Lower lobe of right lung (tissue), 2 donors: ENCODE measurements around the gene RYR1. TPM values are rescaled to one million over a fixed set of nuclear protein-coding genes. Genes with fewer than 3 reads are reported as not detected.

Source experiments
- ATAC-seq, 2 donors: fragments of 200-7000 bp; cut with Tn5 transposase; one replicate each; pipeline ENCODE4 v1.9.1; 2020 to 2022; ENCODE audit warnings: mild to moderate bottlenecking in 2 of 2, moderate library complexity in 2 of 2
- DNase-seq: peaks from one replicate; pipeline ENCODE4 v3.0.0-alpha.2; 2020
- H3K27ac ChIP-seq: fragments of 200-600 bp; one replicate; pipeline ENCODE4 v1.8.0; 2022
- H3K27me3 ChIP-seq: fragments of 200-600 bp; one replicate; pipeline ENCODE4 v1.8.0; 2022; ENCODE audit warnings: low read depth
- H3K36me3 ChIP-seq: fragments of 200-600 bp; one replicate; pipeline ENCODE4 v1.8.0; 2022; ENCODE audit warnings: mild to moderate bottlenecking
- H3K4me1 ChIP-seq: fragments of 200-600 bp; one replicate; pipeline ENCODE4 v1.8.0; 2022
- H3K4me3 ChIP-seq: fragments of 200-600 bp; one replicate; pipeline ENCODE4 v1.8.0; 2022; ENCODE audit warnings: mild to moderate bottlenecking
- H3K9me3 ChIP-seq: fragments of 200-600 bp; one replicate; pipeline ENCODE4 v1.8.0; 2022
- intact Hi-C: fragments of 100-400 bp; cut with DNase I; formaldehyde crosslinking; loops from one replicate; pipeline ENCODE4 v1.11.0; 2022
- total RNA-seq: library from RNA; stranded (reverse); fragmentation: NEBNext Ultra II Directional; extraction: Animal tissue kit (Norgen Biotek cat#: 25700); gene quantifications from one replicate; pipeline ENCODE4 v1.2.1, GENCODE V29; 2021
- TF ChIP-seq, protein P1 (sequence below): fragments of 200-600 bp; IDR thresholded peaks from one replicate; pipeline ENCODE4 v1.8.0; 2022; ENCODE audit warnings: antibody characterized with exemption, mild to moderate bottlenecking
- donor health status: DM: no; HTN: yes; CAD: no; lungs with severe emphysema.

The RYR1 gene
- total RNA-seq, 1 donor from 2014 or later: 9.2 TPM

GRCh38 chr19:38496603-38497487 is 63.4 kb downstream of the RYR1 start:
- Histone ChIP-seq H3K9me3 (no peaks in the 10 kb centered on the region), H3K4me1 (no peaks in the 10 kb centered on the region), H3K27me3 (no peaks in the 10 kb centered on the region), H3K4me3 (no peak overlapping the region), H3K27ac (no peak overlapping the region), H3K36me3 (no peaks in the 10 kb centered on the region)
- ATAC-seq (no peak), DNase-seq (no peak)
- intact Hi-C loops: no loop called here
- TF ChIP-seq, protein P1, sequence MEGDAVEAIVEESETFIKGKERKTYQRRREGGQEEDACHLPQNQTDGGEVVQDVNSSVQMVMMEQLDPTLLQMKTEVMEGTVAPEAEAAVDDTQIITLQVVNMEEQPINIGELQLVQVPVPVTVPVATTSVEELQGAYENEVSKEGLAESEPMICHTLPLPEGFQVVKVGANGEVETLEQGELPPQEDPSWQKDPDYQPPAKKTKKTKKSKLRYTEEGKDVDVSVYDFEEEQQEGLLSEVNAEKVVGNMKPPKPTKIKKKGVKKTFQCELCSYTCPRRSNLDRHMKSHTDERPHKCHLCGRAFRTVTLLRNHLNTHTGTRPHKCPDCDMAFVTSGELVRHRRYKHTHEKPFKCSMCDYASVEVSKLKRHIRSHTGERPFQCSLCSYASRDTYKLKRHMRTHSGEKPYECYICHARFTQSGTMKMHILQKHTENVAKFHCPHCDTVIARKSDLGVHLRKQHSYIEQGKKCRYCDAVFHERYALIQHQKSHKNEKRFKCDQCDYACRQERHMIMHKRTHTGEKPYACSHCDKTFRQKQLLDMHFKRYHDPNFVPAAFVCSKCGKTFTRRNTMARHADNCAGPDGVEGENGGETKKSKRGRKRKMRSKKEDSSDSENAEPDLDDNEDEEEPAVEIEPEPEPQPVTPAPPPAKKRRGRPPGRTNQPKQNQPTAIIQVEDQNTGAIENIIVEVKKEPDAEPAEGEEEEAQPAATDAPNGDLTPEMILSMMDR: no peak

- Histone ChIP-seq H3K4me3 (no peak overlapping the region), H3K36me3 (no peaks in the 10 kb centered on the region), H3K27ac (no peak overlapping the region), H3K27me3 (no peaks in the 10 kb centered on the region), H3K9me3 (no peaks in the 10 kb centered on the region), H3K4me1 (no peaks in the 10 kb centered on the region)
- ATAC-seq (no peak), DNase-seq (no peak)
- intact Hi-C loops: no loop called here
- TF ChIP-seq, protein P1: no peak
Measured at GRCh38 chr19:38497907-38498306, 64.4 kb downstream of the RYR1 start.

GRCh38 chr19:38499532-38499931 is 66.0 kb downstream of the RYR1 start:
- no peak overlapping the region for H3K4me3 ChIP-seq
- TF ChIP-seq, protein P1: no peak
- intact Hi-C loops: no loop called here
- no peaks in the 10 kb centered on the region for H3K27me3 ChIP-seq
- no peaks in the 10 kb centered on the region for H3K36me3 ChIP-seq
- no peaks in the 10 kb centered on the region for H3K4me1 ChIP-seq
- DNase-seq: no peak
- no peak for ATAC-seq
- no peak overlapping the region for H3K27ac ChIP-seq
- no peaks in the 10 kb centered on the region for H3K9me3 ChIP-seq

DNA sequence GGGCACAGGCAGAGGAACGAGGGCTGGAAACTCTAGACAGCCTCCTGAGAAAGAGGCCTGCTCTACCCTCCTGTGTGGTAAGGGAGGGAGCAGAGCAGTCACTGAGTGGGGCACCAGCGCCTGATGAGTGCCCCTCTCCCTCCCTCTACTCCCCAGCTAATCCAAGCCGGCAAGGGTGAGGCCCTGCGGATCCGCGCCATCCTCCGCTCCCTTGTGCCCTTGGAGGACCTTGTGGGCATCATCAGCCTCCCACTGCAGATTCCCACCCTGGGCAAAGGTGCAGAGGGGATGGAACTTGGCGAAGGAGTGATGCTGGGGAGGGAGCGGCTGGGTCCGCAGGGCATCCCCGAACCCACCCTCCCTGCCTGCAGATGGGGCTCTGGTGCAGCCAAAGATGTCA is 67.0 kb downstream of the RYR1 start:
- Histone ChIP-seq H3K4me3 (no peak overlapping the region), H3K27me3 (no peaks in the 10 kb centered on the region), H3K36me3 (no peaks in the 10 kb centered on the region), H3K9me3 (no peaks in the 10 kb centered on the region), H3K27ac (no peak overlapping the region), H3K4me1 (no peaks in the 10 kb centered on the region)
- intact Hi-C loops: no loop called here
- DNase-seq (no peak), ATAC-seq (no peak)
- TF ChIP-seq, protein P1: no peak

- intact Hi-C loops: no loop called here
- Histone ChIP-seq H3K4me3 (no peak overlapping the region), H3K27ac (no peak overlapping the region), H3K4me1 (no peaks in the 10 kb centered on the region), H3K9me3 (no peaks in the 10 kb centered on the region), H3K36me3 (no peaks in the 10 kb centered on the region), H3K27me3 (no peaks in the 10 kb centered on the region)
- ATAC-seq (no peak), DNase-seq (no peak)
- TF ChIP-seq, protein P1: no peak
Measured at GRCh38 chr19:38502410-38503076, 69.1 kb downstream of the RYR1 start.
